MM.1S (cell line): Measurements from ENCODE around the gene ZNF609.

Source experiments
- EZH2phosphoT487 ChIP-seq: fragments of 300-600 bp; sonication (generic); IDR thresholded peaks from 2 replicates; pipeline ENCODE4 v1.6.1; 2018; ENCODE audit warnings: antibody characterized with exemption, low read length
- TF ChIP-seq, protein P1 (sequence below): fragments of 300-600 bp; sonication (generic); IDR thresholded peaks from 2 replicates; pipeline ENCODE4 v1.5.1; 2016; ENCODE audit warnings: antibody characterized with exemption, low read length, mixed read lengths

- TF ChIP-seq, protein P1, sequence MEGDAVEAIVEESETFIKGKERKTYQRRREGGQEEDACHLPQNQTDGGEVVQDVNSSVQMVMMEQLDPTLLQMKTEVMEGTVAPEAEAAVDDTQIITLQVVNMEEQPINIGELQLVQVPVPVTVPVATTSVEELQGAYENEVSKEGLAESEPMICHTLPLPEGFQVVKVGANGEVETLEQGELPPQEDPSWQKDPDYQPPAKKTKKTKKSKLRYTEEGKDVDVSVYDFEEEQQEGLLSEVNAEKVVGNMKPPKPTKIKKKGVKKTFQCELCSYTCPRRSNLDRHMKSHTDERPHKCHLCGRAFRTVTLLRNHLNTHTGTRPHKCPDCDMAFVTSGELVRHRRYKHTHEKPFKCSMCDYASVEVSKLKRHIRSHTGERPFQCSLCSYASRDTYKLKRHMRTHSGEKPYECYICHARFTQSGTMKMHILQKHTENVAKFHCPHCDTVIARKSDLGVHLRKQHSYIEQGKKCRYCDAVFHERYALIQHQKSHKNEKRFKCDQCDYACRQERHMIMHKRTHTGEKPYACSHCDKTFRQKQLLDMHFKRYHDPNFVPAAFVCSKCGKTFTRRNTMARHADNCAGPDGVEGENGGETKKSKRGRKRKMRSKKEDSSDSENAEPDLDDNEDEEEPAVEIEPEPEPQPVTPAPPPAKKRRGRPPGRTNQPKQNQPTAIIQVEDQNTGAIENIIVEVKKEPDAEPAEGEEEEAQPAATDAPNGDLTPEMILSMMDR = no peak
- TF ChIP-seq EZH2phosphoT487 = no peak
These were observed 239.5 kb downstream of the ZNF609 start for GRCh38 chr15:64699751-64700388.
